GM21515 (cell line): ENCODE measurements around the gene NTSR1.

ENCODE experiments used
- ATAC-seq: cut with Tn5 transposase; IDR thresholded peaks from one replicate; pipeline ENCODE4 v1.9.1; 2021; ENCODE audit not compliant: unreplicated experiment

Gene NTSR1

GRCh38 chr20:62708591-62709536, at the start of gene NTSR1:
TSS of gene NTSR1 (plus strand) at chr20:62708836. CDS start at chr20:62709208, 372 bp downstream.
- ATAC-seq: no peak

GRCh38 chr20:62659488-62660239, 49.0 kb upstream of the NTSR1 start:
- ATAC-seq: no peak

GRCh38 chr20:62660240-62660615, 48.4 kb upstream of the NTSR1 start:
- no peak for ATAC-seq

GRCh38 chr20:62660768-62661167, 47.9 kb upstream of the NTSR1 start:
- ATAC-seq: no peak

- ATAC-seq: no peak
Measured at GRCh38 chr20:62661647-62662046, 47.0 kb upstream of the NTSR1 start.

GRCh38 chr20:62662422-62662821, 46.2 kb upstream of the NTSR1 start:
- no peak for ATAC-seq

GRCh38 chr20:62663145-62664018, 45.3 kb upstream of the NTSR1 start:
- no peak for ATAC-seq

- ATAC-seq: no peak
Measured at GRCh38 chr20:62664019-62664971, 44.3 kb upstream of the NTSR1 start.

GRCh38 chr20:62665153-62665754, 43.4 kb upstream of the NTSR1 start:
- no peak for ATAC-seq

GRCh38 chr20:62665826-62666735, 42.6 kb upstream of the NTSR1 start:
- no peak for ATAC-seq

- ATAC-seq: no peak
Measured at GRCh38 chr20:62666736-62667529, 41.7 kb upstream of the NTSR1 start.

- no peak for ATAC-seq
Measured at GRCh38 chr20:62667530-62668440, 40.9 kb upstream of the NTSR1 start.

- no peak for ATAC-seq
Measured at GRCh38 chr20:62668441-62669027, 40.1 kb upstream of the NTSR1 start.

- ATAC-seq: no peak
Measured at GRCh38 chr20:62669249-62669648, 39.4 kb upstream of the NTSR1 start.

- ATAC-seq: no peak
Measured at GRCh38 chr20:62670156-62670555, 38.5 kb upstream of the NTSR1 start.

- ATAC-seq: no peak
Measured at GRCh38 chr20:62670998-62671397, 37.6 kb upstream of the NTSR1 start.
